Neural progenitor cell (in vitro differentiated cells): ENCODE data around the gene LTB. TPM values are rescaled to one million over a fixed set of nuclear protein-coding genes. Genes with fewer than 3 reads are reported as not detected.
A peak's percentile ranks its signal among the peaks of the same experiment; 100 is the strongest.

Experiments
- DNase-seq: peaks from one replicate; pipeline ENCODE4 v3.0.0-alpha.2; 2016; ENCODE audit warnings: low spot score
- H2AFZ ChIP-seq: fragments of 200-600 bp; sonication (generic); replicated peaks from 2 replicates; pipeline ENCODE4 v1.6.1; 2016; ENCODE audit warnings: antibody characterized with exemption
- H3F3A ChIP-seq: fragments of 200-600 bp; sonication (generic); 2 replicates; pipeline ENCODE4 v1.6.1; 2016; ENCODE audit warnings: antibody characterized with exemption, low read depth
- H3K27ac ChIP-seq: fragments of 200-600 bp; sonication (generic); 2 replicates; pipeline ENCODE4 v1.5.1; 2016; ENCODE audit warnings: mild to moderate bottlenecking
- H3K27me3 ChIP-seq: fragments of 200-600 bp; sonication (generic); 2 replicates; pipeline ENCODE4 v1.6.1; 2016; ENCODE audit warnings: mild to moderate bottlenecking, moderate library complexity
- H3K36me3 ChIP-seq: fragments of 200-600 bp; sonication (generic); 2 replicates; pipeline ENCODE4 v1.5.1; 2016
- H3K4me1 ChIP-seq: fragments of 200-600 bp; sonication (generic); 2 replicates; pipeline ENCODE4 v1.6.1; 2016; ENCODE audit warnings: mixed run types
- H3K4me2 ChIP-seq: fragments of 200-600 bp; sonication (generic); 2 replicates; pipeline ENCODE4 v1.6.1; 2016
- H3K4me3 ChIP-seq: fragments of 200-600 bp; sonication (generic); 2 replicates; pipeline ENCODE4 v1.5.1; 2016
- H3K79me2 ChIP-seq: fragments of 200-600 bp; sonication (generic); 2 replicates; pipeline ENCODE4 v1.6.1; 2016; ENCODE audit warnings: low read depth
- H3K9ac ChIP-seq: fragments of 200-600 bp; sonication (generic); 2 replicates; pipeline ENCODE4 v1.6.1; 2016
- H3K9me3 ChIP-seq: fragments of 200-600 bp; sonication (generic); 2 replicates; pipeline ENCODE4 v1.5.1; 2016; ENCODE audit warnings: low read depth
- H4K20me1 ChIP-seq: fragments of 200-600 bp; sonication (generic); 2 replicates; pipeline ENCODE4 v1.6.1; 2016; ENCODE audit warnings: low read depth
- H3K27ac Mint-ChIP-seq: 3 replicates; pipeline ENCODE4 v1.8.0; 2021; ENCODE audit warnings: mixed read lengths
- H3K27me3 Mint-ChIP-seq: 2 replicates; pipeline ENCODE4 v1.8.0; 2022; ENCODE audit warnings: low read depth, mild to moderate bottlenecking, inconsistent platforms, moderate library complexity, mixed read lengths; ENCODE audit not compliant: insufficient read depth
- H3K36me3 Mint-ChIP-seq: 3 replicates; pipeline ENCODE4 v1.8.0; 2021; ENCODE audit warnings: mixed read lengths
- H3K4me1 Mint-ChIP-seq: 3 replicates; pipeline ENCODE4 v1.8.0; 2021; ENCODE audit warnings: mixed read lengths
- H3K4me3 Mint-ChIP-seq: 3 replicates; pipeline ENCODE4 v1.8.0; 2021; ENCODE audit warnings: mild to moderate bottlenecking, moderate library complexity, mixed read lengths
- H3K9me3 Mint-ChIP-seq: 3 replicates; pipeline ENCODE4 v1.8.0; 2020; ENCODE audit warnings: mixed read lengths
- CTCF ChIP-seq: fragments of 200-600 bp; sonication (generic); IDR thresholded peaks from 2 replicates; pipeline ENCODE4 v1.5.1; 2017; ENCODE audit warnings: antibody characterized with exemption, mild to moderate bottlenecking
- EZH2 ChIP-seq: fragments of 200-600 bp; sonication (generic); IDR thresholded peaks from 2 replicates; pipeline ENCODE4 v1.6.1; 2017; ENCODE audit warnings: antibody characterized with exemption, mild to moderate bottlenecking, moderate library complexity
- EZH2phosphoT487 ChIP-seq: fragments of 200-600 bp; sonication (generic); IDR thresholded peaks from 2 replicates; pipeline ENCODE4 v1.6.1; 2017; ENCODE audit warnings: antibody characterized with exemption
- total RNA-seq: library from RNA; depleted of rRNA; stranded (reverse); fragments of >200 nt; gene quantifications from 2 replicates; pipeline ENCODE4 v1.2.3, GENCODE V29; 2015; ENCODE audit warnings: low replicate concordance

The LTB gene
- total RNA-seq, 1 donor from 2014 or later: not detected

GRCh38 chr6:31621991-31622390 lies 39.8 kb upstream of the LTB start:
- Mint-ChIP-seq H3K36me3 (peaks cover 37% of the 10 kb centered on the region), H3K27ac (peak overlapping the region; percentile 68), H3K9me3 (no peaks in the 10 kb centered on the region), H3K27me3 (peaks cover 4% of the 10 kb centered on the region), H3K4me1 (peaks cover 19% of the 10 kb centered on the region), H3K4me3 (peak overlapping the region; percentile 91)
- peak overlapping the region; percentile 97 for H3K9ac ChIP-seq
- H3K36me3 ChIP-seq: peaks cover 26% of the 10 kb centered on the region
- H3K4me1 ChIP-seq: peaks cover 11% of the 10 kb centered on the region
- no peaks in the 10 kb centered on the region for H3K9me3 ChIP-seq
- no peaks in the 10 kb centered on the region for H3K27me3 ChIP-seq
- H3K4me3 ChIP-seq: peak overlapping the region; percentile 89
- peak overlapping the region; percentile 6 for H3K27ac ChIP-seq
- H3K79me2 ChIP-seq: peaks cover 69% of the 10 kb centered on the region
- TF ChIP-seq EZH2phosphoT487 (no peak), CTCF (no peak), EZH2 (no peak)
- peaks cover 47% of the 10 kb centered on the region for H4K20me1 ChIP-seq
- H3K4me2 ChIP-seq: peak overlapping the region; percentile 93
- no peak for DNase-seq
- peaks cover 57% of the 10 kb centered on the region for H3F3A ChIP-seq
- no peak overlapping the region for H2AFZ ChIP-seq

- Histone ChIP-seq H3K79me2 (peaks cover 63% of the 10 kb centered on the region), H3K4me1 (peaks cover 11% of the 10 kb centered on the region), H3K27me3 (no peaks in the 10 kb centered on the region), H4K20me1 (peaks cover 41% of the 10 kb centered on the region), H3K9ac (peak overlapping the region; percentile 97), H3K4me3 (peak overlapping the region; percentile 89), H3K27ac (peak overlapping the region; percentile 100), H3K4me2 (peak overlapping the region; percentile 93), H3K36me3 (peaks cover 21% of the 10 kb centered on the region), H3F3A (peaks cover 53% of the 10 kb centered on the region), H2AFZ (no peak overlapping the region), H3K9me3 (no peaks in the 10 kb centered on the region)
- H3K27ac Mint-ChIP-seq: peak overlapping the region; percentile 68
- H3K27me3 Mint-ChIP-seq: peaks cover 4% of the 10 kb centered on the region
- peak overlapping the region; percentile 91 for H3K4me3 Mint-ChIP-seq
- TF ChIP-seq EZH2 (no peak), EZH2phosphoT487 (no peak), CTCF (no peak)
- no peaks in the 10 kb centered on the region for H3K9me3 Mint-ChIP-seq
- peaks cover 33% of the 10 kb centered on the region for H3K36me3 Mint-ChIP-seq
- H3K4me1 Mint-ChIP-seq: peaks cover 20% of the 10 kb centered on the region
- no peak for DNase-seq
Observed at GRCh38 chr6:31621320-31621939, 39.2 kb upstream of the LTB start.

- H3K4me3 ChIP-seq: peak within 1 kb of the TSS; percentile 89
- H2AFZ ChIP-seq: peak within 1 kb of the TSS; percentile 40
- peak within 1 kb of the TSS; percentile 98 for H3K27ac Mint-ChIP-seq
- H3K36me3 Mint-ChIP-seq: peaks cover 26% of the 10 kb centered on the region
- peak within 1 kb of the TSS; percentile 97 for H3K9ac ChIP-seq
- no peaks in the 10 kb centered on the region for H3K27me3 ChIP-seq
- H3K79me2 ChIP-seq: peaks cover 57% of the 10 kb centered on the region
- H3K4me2 ChIP-seq: peak within 1 kb of the TSS; percentile 93
- peaks cover 3% of the 10 kb centered on the region for H3K27me3 Mint-ChIP-seq
- peaks cover 24% of the 10 kb centered on the region for H3K4me1 Mint-ChIP-seq
- peak; percentile 90 for DNase-seq
- H3K4me1 ChIP-seq: peaks cover 11% of the 10 kb centered on the region
- H3K9me3 Mint-ChIP-seq: no peaks in the 10 kb centered on the region
- H4K20me1 ChIP-seq: peaks cover 35% of the 10 kb centered on the region
- TF ChIP-seq EZH2phosphoT487 (no peak), CTCF (no peak), EZH2 (no peak)
- peaks cover 16% of the 10 kb centered on the region for H3K36me3 ChIP-seq
- H3K4me3 Mint-ChIP-seq: peak within 1 kb of the TSS; percentile 91
- no peaks in the 10 kb centered on the region for H3K9me3 ChIP-seq
- H3F3A ChIP-seq: peaks cover 47% of the 10 kb centered on the region
- H3K27ac ChIP-seq: peak within 1 kb of the TSS; percentile 100
Observed at GRCh38 chr6:31620586-31621319, 38.5 kb upstream of the LTB start, which contains the start of gene PRRC2A. PRRC2A (plus strand) TSS chr6:31620715; CDS start chr6:31622790, 2,075 bp downstream.
